Fibroblast of lung (primary cell): ENCODE measurements around the gene RSAD1. TPM values are rescaled to one million over a fixed set of nuclear protein-coding genes. Genes with fewer than 3 reads are reported as not detected.

Experiments
- DNase-seq, 2 donors: peaks; one replicate each; pipeline versions ENCODE4 v3.0.0 to v3.0.0-alpha.2; 2010; ENCODE audit warnings: low read depth in 2 of 2
- H2AFZ ChIP-seq: 2 replicates; pipeline ENCODE4 v1.5.1; 2012; ENCODE audit warnings: low read length, control low read depth, inconsistent platforms
- H3K27ac ChIP-seq: 2 replicates; pipeline ENCODE4 v1.5.1; 2011; ENCODE audit warnings: low read length, control low read depth; ENCODE audit not compliant: insufficient read depth
- H3K27me3 ChIP-seq: 2 replicates; pipeline ENCODE4 v1.5.1; 2011; ENCODE audit warnings: mild to moderate bottlenecking, low read length; ENCODE audit not compliant: control insufficient read depth, insufficient read depth
- H3K36me3 ChIP-seq: 2 replicates; pipeline ENCODE4 v1.5.1; 2011; ENCODE audit warnings: low read length; ENCODE audit not compliant: control insufficient read depth, insufficient read depth
- H3K4me1 ChIP-seq: 2 replicates; pipeline ENCODE4 v1.5.1; 2011; ENCODE audit warnings: low read length; ENCODE audit not compliant: control insufficient read depth, insufficient read depth; ENCODE audit errors: extremely low read depth
- H3K4me2 ChIP-seq: 2 replicates; pipeline ENCODE4 v1.5.1; 2011; ENCODE audit warnings: low read length, control low read depth; ENCODE audit not compliant: insufficient read depth; ENCODE audit errors: extremely low read depth
- H3K4me3 ChIP-seq, 4 experiments: fragments of 200-600 bp in 1 of 4; sonication (generic) in 1 of 4; replicated peaks in 1 of 4; 2 replicates each; pipeline ENCODE4 v1.5.1; 2011 to 2016; ENCODE audit warnings: low read length in 4 of 4, low read depth in 3 of 4, mild to moderate bottlenecking in 3 of 4, control low read depth in 2 of 4, inconsistent platforms in 1 of 4, mixed read lengths in 1 of 4; ENCODE audit not compliant: insufficient read depth in 1 of 4; ENCODE audit errors: control extremely low read depth in 1 of 4
- H3K79me2 ChIP-seq: 2 replicates; pipeline ENCODE4 v1.5.1; 2012; ENCODE audit warnings: mild to moderate bottlenecking, low read length, inconsistent platforms; ENCODE audit not compliant: control insufficient read depth, insufficient read depth
- H3K9ac ChIP-seq: 2 replicates; pipeline ENCODE4 v1.5.1; 2011; ENCODE audit warnings: mild to moderate bottlenecking, low read length, control low read depth; ENCODE audit not compliant: insufficient read depth
- H3K9me3 ChIP-seq: 2 replicates; pipeline ENCODE4 v1.5.1; 2012; ENCODE audit warnings: low read depth, low read length; ENCODE audit not compliant: control insufficient read depth, insufficient read depth
- H4K20me1 ChIP-seq: 2 replicates; pipeline ENCODE4 v1.5.1; 2011; ENCODE audit warnings: low read length; ENCODE audit not compliant: control insufficient read depth, insufficient read depth; ENCODE audit errors: extremely low read depth
- CTCF ChIP-seq, 2 donors: IDR thresholded peaks in 1 of 2; conservative IDR thresholded peaks in 1 of 2; 1 replicate in 1 of 2; 2 replicates in 1 of 2; pipeline ENCODE4 v1.5.1; 2011 to 2012; ENCODE audit warnings: low read length in 2 of 2, control low read depth in 1 of 2, inconsistent platforms in 1 of 2, low read depth in 1 of 2, mild to moderate bottlenecking in 1 of 2
- EZH2 ChIP-seq: IDR thresholded peaks from 2 replicates; pipeline ENCODE4 v1.5.1; 2012; ENCODE audit warnings: low read length, control low read depth, mild to moderate bottlenecking; ENCODE audit errors: missing control alignments
- polyA minus RNA-seq: library from RNA; depleted of rRNA, polyadenylated mRNA; stranded (reverse); fragments of >200 nt; gene quantifications from 2 replicates; pipeline ENCODE4 v1.2.3, GENCODE V29; 2011; ENCODE audit warnings: low replicate concordance
- polyA plus RNA-seq, 2 donors: library from polyadenylated mRNA; depleted of rRNA in 1 of 2; stranded (reverse) in 1 of 2; unstranded in 1 of 2; fragments of >200 nt; gene quantifications; 2 replicates each; pipeline ENCODE4 v1.2.1, GENCODE V29; 2011 to 2012; ENCODE audit warnings: missing spikeins in 1 of 2
- total RNA-seq: library from RNA; depleted of rRNA; stranded (reverse); fragments of >200 nt; gene quantifications from 2 replicates; pipeline ENCODE4 v1.2.1, GENCODE V29; 2014

Gene RSAD1
- total RNA-seq: 23.9 and 28.4 TPM in 2 replicates
- polyA plus RNA-seq: 12.5 and 13.8 TPM in 2 replicates
- polyA plus RNA-seq (2012): 11.6 and 15.7 TPM in 2 replicates
- 8.1 and 12.6 TPM in 2 replicates for polyA minus RNA-seq

GRCh38 chr17:50478391-50479381 is at the start of gene RSAD1:
Gene RSAD1 (plus strand): TSS chr17:50478860. CDS start chr17:50478885, 25 bp downstream.
- Histone ChIP-seq H3K36me3 (peaks cover 4% of the 10 kb centered on the region), H3K9ac (peak within 1 kb of the TSS; percentile 69), H4K20me1 (no peaks in the 10 kb centered on the region), H3K4me2 (peak within 1 kb of the TSS; percentile 97), H3K79me2 (peaks cover 6% of the 10 kb centered on the region), H3K27me3 (peaks cover 3% of the 10 kb centered on the region), H3K27ac (peak within 1 kb of the TSS; percentile 65), H2AFZ (peak within 1 kb of the TSS; percentile 83), H3K9me3 (no peaks in the 10 kb centered on the region), H3K4me3 (peak within 1 kb of the TSS; percentile 87 to 96 (median 92)), H3K4me1 (peaks cover 12% of the 10 kb centered on the region)
- DNase-seq: peak; percentile 84 to 87
- TF ChIP-seq EZH2 (no peak), CTCF (conservative IDR thresholded peaks at IDR 0.05 in 1 of 2, IDR thresholded peaks at IDR 0.05 in 1 of 2; ENCODE audit: low read depth in 1 of 2, low read length in 2 of 2) (peak; percentile 41 to 59)

GRCh38 chr17:50429793-50430192 is 48.9 kb upstream of the RSAD1 start:
- Histone ChIP-seq H3K4me2 (no peak overlapping the region), H3K9me3 (no peaks in the 10 kb centered on the region), H3K79me2 (no peaks in the 10 kb centered on the region), H3K27me3 (no peaks in the 10 kb centered on the region), H3K4me1 (peaks cover 8% of the 10 kb centered on the region), H4K20me1 (no peaks in the 10 kb centered on the region), H3K36me3 (no peaks in the 10 kb centered on the region), H3K27ac (no peak overlapping the region), H3K9ac (no peak overlapping the region), H2AFZ (no peak overlapping the region), H3K4me3 (no peak overlapping the region)
- TF ChIP-seq EZH2: no peak
- no peak for TF ChIP-seq CTCF (conservative IDR thresholded peaks at IDR 0.05 in 1 of 2, IDR thresholded peaks at IDR 0.05 in 1 of 2; ENCODE audit: low read depth in 1 of 2, low read length in 2 of 2)
- DNase-seq: no peak

GRCh38 chr17:50430821-50431618 is 47.6 kb upstream of the RSAD1 start:
- no peak overlapping the region for H2AFZ ChIP-seq
- no peak overlapping the region for H3K27ac ChIP-seq
- no peak for DNase-seq
- no peaks in the 10 kb centered on the region for H3K36me3 ChIP-seq
- no peaks in the 10 kb centered on the region for H3K4me1 ChIP-seq
- no peaks in the 10 kb centered on the region for H3K27me3 ChIP-seq
- H3K79me2 ChIP-seq: no peaks in the 10 kb centered on the region
- no peak overlapping the region for H3K9ac ChIP-seq
- H4K20me1 ChIP-seq: no peaks in the 10 kb centered on the region
- no peaks in the 10 kb centered on the region for H3K9me3 ChIP-seq
- no peak overlapping the region for H3K4me2 ChIP-seq
- no peak overlapping the region for H3K4me3 ChIP-seq
- TF ChIP-seq EZH2: no peak
- TF ChIP-seq CTCF (conservative IDR thresholded peaks at IDR 0.05 in 1 of 2, IDR thresholded peaks at IDR 0.05 in 1 of 2; ENCODE audit: low read depth in 1 of 2, low read length in 2 of 2): no peak
